KMS-11 (cell line): ENCODE measurements around the gene HNF4A.

Experiments used
- H2AFZ ChIP-seq: fragments of 200-600 bp; sonication (generic); 2 replicates; pipeline ENCODE4 v1.6.1; 2016; ENCODE audit warnings: antibody characterized with exemption, mixed run types, low read depth
- H3K27ac ChIP-seq: fragments of 200-600 bp; sonication (generic); 2 replicates; pipeline ENCODE4 v1.6.1; 2016; ENCODE audit warnings: mild to moderate bottlenecking, mixed run types
- H3K27me3 ChIP-seq: fragments of 200-600 bp; sonication (generic); 2 replicates; pipeline ENCODE4 v1.6.1; 2017; ENCODE audit warnings: mild to moderate bottlenecking, low read depth, mixed run types, moderate library complexity; ENCODE audit not compliant: insufficient read depth
- H3K36me3 ChIP-seq: fragments of 200-600 bp; sonication (generic); 2 replicates; pipeline ENCODE4 v1.6.1; 2017; ENCODE audit warnings: mild to moderate bottlenecking, mixed run types; ENCODE audit not compliant: insufficient read depth
- H3K4me1 ChIP-seq: fragments of 200-600 bp; sonication (generic); 2 replicates; pipeline ENCODE4 v1.6.1; 2016; ENCODE audit warnings: mild to moderate bottlenecking, low read depth, mixed run types; ENCODE audit not compliant: poor library complexity, severe bottlenecking
- H3K4me2 ChIP-seq: fragments of 200-600 bp; sonication (generic); 2 replicates; pipeline ENCODE4 v1.7.0; 2016; ENCODE audit warnings: mild to moderate bottlenecking, mixed run types
- H3K4me3 ChIP-seq: fragments of 200-600 bp; sonication (generic); IDR thresholded peaks from 2 replicates; pipeline ENCODE4 v1.6.1; 2017; ENCODE audit warnings: low read depth, low read length, mixed read lengths; ENCODE audit not compliant: insufficient read depth
- H3K79me2 ChIP-seq: fragments of 200-600 bp; sonication (generic); 2 replicates; pipeline ENCODE4 v1.6.1; 2016; ENCODE audit warnings: low read depth, mixed run types; ENCODE audit not compliant: insufficient read depth
- H3K9ac ChIP-seq: fragments of 200-600 bp; sonication (generic); 2 replicates; pipeline ENCODE4 v1.6.1; 2016; ENCODE audit warnings: mild to moderate bottlenecking, mixed run types
- H4K20me1 ChIP-seq: fragments of 200-600 bp; sonication (generic); 2 replicates; pipeline ENCODE4 v1.6.1; 2016; ENCODE audit warnings: mild to moderate bottlenecking, mixed run types; ENCODE audit not compliant: insufficient read depth
- CTCF ChIP-seq: fragments of 200-600 bp; sonication (generic); conservative IDR thresholded peaks from 2 replicates; pipeline ENCODE4 v1.6.1; 2017; ENCODE audit warnings: low read depth, mild to moderate bottlenecking, antibody characterized with exemption, low read length, moderate library complexity, mixed read lengths

The HNF4A gene

DNA sequence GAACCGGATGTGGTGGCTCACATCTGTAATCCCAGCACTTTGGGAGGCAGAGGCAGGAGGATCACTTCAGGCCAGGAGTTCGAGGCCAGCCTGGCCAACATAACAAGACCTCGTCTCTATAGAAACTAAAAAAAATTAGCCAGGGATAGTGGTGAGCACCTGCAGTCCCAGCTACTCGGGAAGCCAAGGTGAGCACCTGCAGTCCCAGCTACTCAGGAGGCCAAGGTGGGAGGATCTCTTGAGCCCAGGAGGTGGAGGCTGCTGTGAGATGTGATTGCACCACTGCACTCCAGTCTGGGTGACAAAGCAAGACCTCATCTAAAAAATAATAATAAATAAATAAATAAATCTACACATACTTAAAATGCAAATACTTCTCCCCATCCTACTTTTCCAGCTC is 65.0 kb downstream of the HNF4A start:
- H3K4me2 ChIP-seq, result no peak overlapping the region
- no peaks in the 10 kb centered on the region for H3K79me2 ChIP-seq
- no peak overlapping the region for H3K27ac ChIP-seq
- H3K9ac ChIP-seq, result no peak overlapping the region
- H3K36me3 ChIP-seq, result no peaks in the 10 kb centered on the region
- H3K27me3 ChIP-seq, result no peaks in the 10 kb centered on the region; the same call in 1 of the 2 replicates
- H4K20me1 ChIP-seq, result no peaks in the 10 kb centered on the region
- H3K4me3 ChIP-seq, result no peak overlapping the region
- H3K4me1 ChIP-seq, result peaks cover 11% of the 10 kb centered on the region
- no peak for TF ChIP-seq CTCF
- no peak overlapping the region for H2AFZ ChIP-seq

DNA sequence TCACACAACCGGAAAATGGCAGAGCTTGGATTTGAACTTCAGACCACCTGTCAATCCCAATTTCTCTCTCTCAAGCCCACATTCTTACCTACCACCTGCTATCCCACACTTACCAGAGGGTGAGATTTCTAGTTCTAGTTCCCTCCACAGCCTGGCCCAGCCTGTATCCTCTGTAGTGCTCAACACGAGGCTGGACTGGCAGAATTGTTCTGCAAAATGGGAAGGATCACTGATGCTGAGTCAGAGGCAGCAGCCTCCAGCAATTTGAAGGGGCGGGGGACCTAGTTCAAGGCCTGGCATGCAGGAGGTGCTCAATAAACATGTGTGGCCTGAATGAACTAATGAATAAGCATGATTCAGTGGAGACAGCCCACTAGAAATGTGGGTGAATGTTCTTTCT is 66.6 kb downstream of the HNF4A start:
- no peak overlapping the region for H3K27ac ChIP-seq
- no peaks in the 10 kb centered on the region; the same call in 1 of the 2 replicates for H3K27me3 ChIP-seq
- H3K9ac ChIP-seq, result no peak overlapping the region
- H3K79me2 ChIP-seq, result no peaks in the 10 kb centered on the region
- no peaks in the 10 kb centered on the region for H4K20me1 ChIP-seq
- no peak overlapping the region for H3K4me2 ChIP-seq
- peaks cover 11% of the 10 kb centered on the region for H3K4me1 ChIP-seq
- H3K36me3 ChIP-seq, result no peaks in the 10 kb centered on the region
- no peak overlapping the region for H2AFZ ChIP-seq
- no peak overlapping the region for H3K4me3 ChIP-seq
- TF ChIP-seq CTCF, result no peak

DNA sequence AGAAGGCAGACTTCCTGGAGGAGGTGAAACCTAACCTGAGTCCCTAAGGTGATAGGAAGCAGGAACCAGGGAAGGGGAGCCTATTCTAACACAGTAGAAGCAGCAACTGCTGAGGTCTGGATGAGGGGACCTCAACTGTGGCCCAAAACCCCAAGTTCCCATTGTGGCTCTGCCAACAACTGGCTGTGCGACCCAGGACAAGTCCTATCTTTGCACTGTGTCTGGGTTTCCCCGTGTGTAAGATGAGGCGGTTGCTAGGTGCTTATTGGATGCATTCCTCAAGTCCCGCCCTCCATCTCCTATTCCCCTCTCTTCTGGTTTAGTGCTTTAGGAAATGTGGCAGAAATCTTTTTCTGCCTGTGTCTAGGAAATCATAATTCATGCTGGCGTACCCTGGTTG is 68.0 kb downstream of the HNF4A start:
- Histone ChIP-seq H3K27ac (no peak overlapping the region), H4K20me1 (no peaks in the 10 kb centered on the region), H3K4me2 (no peak overlapping the region), H3K27me3 (no peaks in the 10 kb centered on the region; the same call in 1 of the 2 replicates), H2AFZ (no peak overlapping the region), H3K4me3 (no peak overlapping the region), H3K79me2 (no peaks in the 10 kb centered on the region), H3K36me3 (no peaks in the 10 kb centered on the region), H3K4me1 (no peaks in the 10 kb centered on the region), H3K9ac (no peak overlapping the region)
- no peak for TF ChIP-seq CTCF

GRCh38 chr20:44424039-44424495 is 68.6 kb downstream of the HNF4A start:
- H3K79me2 ChIP-seq, result no peaks in the 10 kb centered on the region
- no peak overlapping the region for H3K9ac ChIP-seq
- H3K4me1 ChIP-seq, result no peaks in the 10 kb centered on the region
- no peak for TF ChIP-seq CTCF
- no peak overlapping the region for H3K4me3 ChIP-seq
- no peaks in the 10 kb centered on the region for H3K36me3 ChIP-seq
- H3K27me3 ChIP-seq, result no peaks in the 10 kb centered on the region; the same call in 1 of the 2 replicates
- H4K20me1 ChIP-seq, result no peaks in the 10 kb centered on the region
- no peak overlapping the region for H3K4me2 ChIP-seq
- no peak overlapping the region for H2AFZ ChIP-seq
- no peak overlapping the region for H3K27ac ChIP-seq

DNA sequence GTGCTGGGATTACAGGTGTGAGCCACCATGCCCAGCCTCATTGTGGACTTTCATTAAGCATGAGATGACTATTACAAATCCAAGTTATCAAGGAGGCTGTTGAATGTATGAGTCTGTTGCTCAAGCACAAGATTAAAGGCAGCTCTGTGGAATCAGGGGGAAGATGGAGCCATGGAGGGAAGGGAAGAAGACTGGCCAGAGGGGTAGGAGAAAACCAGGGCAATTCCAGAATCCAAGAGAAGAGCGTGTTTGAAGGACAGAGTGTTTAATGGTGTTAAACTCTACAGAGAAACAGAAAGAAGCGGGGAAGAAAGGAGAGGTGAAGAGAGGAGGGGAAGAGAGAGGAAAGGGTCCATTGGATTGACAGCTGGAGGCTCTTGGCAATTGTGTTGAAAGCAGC is 70.4 kb downstream of the HNF4A start:
- Histone ChIP-seq H3K9ac (no peak overlapping the region), H3K36me3 (no peaks in the 10 kb centered on the region)
- no peak for TF ChIP-seq CTCF

More for the DNA sequence above, 70.4 kb downstream of the HNF4A start:
- Histone ChIP-seq H3K27me3 (no peaks in the 10 kb centered on the region; the same call in 1 of the 2 replicates), H3K27ac (no peak overlapping the region), H3K4me2 (no peak overlapping the region), H4K20me1 (no peaks in the 10 kb centered on the region), H3K79me2 (no peaks in the 10 kb centered on the region), H3K4me1 (no peaks in the 10 kb centered on the region), H3K4me3 (no peak overlapping the region), H2AFZ (no peak overlapping the region)
